CD4-positive, alpha-beta T cell treated with Interleukin-21 for 1 hour (primary cell): ENCODE measurements around the gene CCNL2.
"Not testable (repeated sequence)": the region's sequence is repeated elsewhere in the genome, so short reads cannot be mapped to it uniquely, and the experiment has no call there.

ENCODE experiments used
- DNase-seq: peaks from one replicate; pipeline ENCODE4 v3.0.0-alpha.2; 2020

The CCNL2 gene

GRCh38 chr1:1399187-1399871, at the start of gene CCNL2:
TSS of gene CCNL2 (minus strand) at chr1:1399335. CDS start at chr1:1399306, 29 bp downstream.
- peak; percentile 99 for DNase-seq

GRCh38 chr1:1446631-1447030, 47.5 kb upstream of the CCNL2 start:
- not testable (repeated sequence) for DNase-seq

GRCh38 chr1:1442069-1442770, 43.1 kb upstream of the CCNL2 start:
- DNase-seq = no peak

GRCh38 chr1:1441002-1441888, 42.1 kb upstream of the CCNL2 start:
- DNase-seq = peak; percentile 51

- DNase-seq = no peak
Measured at GRCh38 chr1:1440262-1441001, 41.3 kb upstream of the CCNL2 start.

GRCh38 chr1:1439546-1440261, 40.6 kb upstream of the CCNL2 start:
- no peak for DNase-seq

- no peak for DNase-seq
Measured at GRCh38 chr1:1438531-1439381, 39.6 kb upstream of the CCNL2 start.

GRCh38 chr1:1437904-1438376, 38.8 kb upstream of the CCNL2 start:
- DNase-seq = no peak

GRCh38 chr1:1437033-1437903, 38.1 kb upstream of the CCNL2 start:
- no peak for DNase-seq

GRCh38 chr1:1436630-1437032, 37.5 kb upstream of the CCNL2 start:
- no peak for DNase-seq

GRCh38 chr1:1435911-1436629, 36.9 kb upstream of the CCNL2 start:
- DNase-seq = no peak

GRCh38 chr1:1435106-1435903, 36.2 kb upstream of the CCNL2 start, which contains the start of gene VWA1:
TSS of gene VWA1 (plus strand) at chr1:1435690. CDS start at chr1:1435749, 59 bp downstream.
- peak; percentile 61 for DNase-seq

GRCh38 chr1:1434824-1435105, 35.6 kb upstream of the CCNL2 start:
- DNase-seq = no peak

GRCh38 chr1:1434131-1434823, 35.1 kb upstream of the CCNL2 start:
- DNase-seq = no peak

GRCh38 chr1:1433804-1434130, 34.6 kb upstream of the CCNL2 start:
- no peak for DNase-seq

- DNase-seq = no peak
Measured at GRCh38 chr1:1432951-1433803, 34.0 kb upstream of the CCNL2 start.
